Adrenal gland (tissue), 5 donors: ENCODE measurements around the gene RAB26.
"Not testable (repeated sequence)": the region's sequence is repeated elsewhere in the genome, so short reads cannot be mapped to it uniquely, and the experiment has no call there.

Experiments used
- POLR2A ChIP-seq, 2 donors: fragments of 450-650 bp; IDR thresholded peaks; one replicate each; pipeline ENCODE4 v1.6.1; 2017; ENCODE audit warnings: antibody characterized with exemption in 2 of 2, mild to moderate bottlenecking in 2 of 2, moderate library complexity in 1 of 2
- TF ChIP-seq, protein P1 (sequence below), 6 experiments: fragments of 450-650 bp in 4 of 6; fragments of 200-600 bp in 2 of 6; sonication (generic) in 1 of 6; IDR thresholded peaks; 1 replicate in 5 of 6; 2 replicates in 1 of 6; pipeline versions ENCODE4 v1.5.1 to v1.8.0; 2016 to 2021; ENCODE audit warnings: antibody characterized with exemption in 6 of 6, mild to moderate bottlenecking in 2 of 6, moderate library complexity in 1 of 6
- donor health status: DM: no; HTN: no; CAD: no.

DNA sequence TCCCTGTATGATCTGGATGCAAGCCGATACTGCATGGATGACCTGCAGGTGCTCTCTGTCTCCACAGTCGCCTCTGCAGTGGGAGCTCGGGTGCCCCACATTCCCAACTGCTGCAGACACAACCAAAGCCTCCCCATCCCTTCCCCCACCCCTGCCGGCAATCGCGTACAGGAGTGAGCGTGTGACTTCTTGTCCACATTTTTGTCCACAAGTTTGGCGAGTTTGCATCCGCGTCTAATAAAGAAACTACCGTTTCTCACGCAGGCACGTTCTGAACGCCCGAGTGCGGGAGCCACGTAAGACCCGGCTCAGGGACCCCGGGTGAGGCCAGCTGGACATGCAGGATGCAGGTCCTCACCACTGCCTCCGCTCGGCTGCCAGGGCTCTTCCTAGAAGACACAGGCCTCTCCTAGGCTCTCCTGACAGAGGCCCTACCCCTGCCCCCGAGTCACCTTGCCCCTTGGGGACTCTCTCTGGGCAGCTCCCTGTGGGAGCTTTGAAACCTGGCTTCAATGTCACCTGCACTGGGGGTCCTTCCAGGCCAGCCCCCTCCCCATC, 18.5 kb upstream of the RAB26 start:
- TF ChIP-seq, protein P1, sequence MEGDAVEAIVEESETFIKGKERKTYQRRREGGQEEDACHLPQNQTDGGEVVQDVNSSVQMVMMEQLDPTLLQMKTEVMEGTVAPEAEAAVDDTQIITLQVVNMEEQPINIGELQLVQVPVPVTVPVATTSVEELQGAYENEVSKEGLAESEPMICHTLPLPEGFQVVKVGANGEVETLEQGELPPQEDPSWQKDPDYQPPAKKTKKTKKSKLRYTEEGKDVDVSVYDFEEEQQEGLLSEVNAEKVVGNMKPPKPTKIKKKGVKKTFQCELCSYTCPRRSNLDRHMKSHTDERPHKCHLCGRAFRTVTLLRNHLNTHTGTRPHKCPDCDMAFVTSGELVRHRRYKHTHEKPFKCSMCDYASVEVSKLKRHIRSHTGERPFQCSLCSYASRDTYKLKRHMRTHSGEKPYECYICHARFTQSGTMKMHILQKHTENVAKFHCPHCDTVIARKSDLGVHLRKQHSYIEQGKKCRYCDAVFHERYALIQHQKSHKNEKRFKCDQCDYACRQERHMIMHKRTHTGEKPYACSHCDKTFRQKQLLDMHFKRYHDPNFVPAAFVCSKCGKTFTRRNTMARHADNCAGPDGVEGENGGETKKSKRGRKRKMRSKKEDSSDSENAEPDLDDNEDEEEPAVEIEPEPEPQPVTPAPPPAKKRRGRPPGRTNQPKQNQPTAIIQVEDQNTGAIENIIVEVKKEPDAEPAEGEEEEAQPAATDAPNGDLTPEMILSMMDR (IDR thresholded peaks at IDR 0.05), result not testable (repeated sequence)
- not testable (repeated sequence) for TF ChIP-seq POLR2A (IDR thresholded peaks at IDR 0.05)
